GM12872 (cell line): Measurements from ENCODE around the gene SPEM1.

Experiments used
- TF ChIP-seq, protein P1 (sequence below): IDR thresholded peaks from 3 replicates; pipeline ENCODE4 v1.5.1; 2011; ENCODE audit warnings: low read depth, mild to moderate bottlenecking, low read length, moderate library complexity; ENCODE audit not compliant: insufficient read depth

SPEM1 gene

DNA sequence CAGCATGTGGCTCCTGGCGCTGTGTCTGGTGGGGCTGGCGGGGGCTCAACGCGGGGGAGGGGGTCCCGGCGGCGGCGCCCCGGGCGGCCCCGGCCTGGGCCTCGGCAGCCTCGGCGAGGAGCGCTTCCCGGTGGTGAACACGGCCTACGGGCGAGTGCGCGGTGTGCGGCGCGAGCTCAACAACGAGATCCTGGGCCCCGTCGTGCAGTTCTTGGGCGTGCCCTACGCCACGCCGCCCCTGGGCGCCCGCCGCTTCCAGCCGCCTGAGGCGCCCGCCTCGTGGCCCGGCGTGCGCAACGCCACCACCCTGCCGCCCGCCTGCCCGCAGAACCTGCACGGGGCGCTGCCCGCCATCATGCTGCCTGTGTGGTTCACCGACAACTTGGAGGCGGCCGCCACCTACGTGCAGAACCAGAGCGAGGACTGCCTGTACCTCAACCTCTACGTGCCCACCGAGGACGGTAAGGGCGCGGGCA, 11.8 kb upstream of the SPEM1 start:
- TF ChIP-seq, protein P1, sequence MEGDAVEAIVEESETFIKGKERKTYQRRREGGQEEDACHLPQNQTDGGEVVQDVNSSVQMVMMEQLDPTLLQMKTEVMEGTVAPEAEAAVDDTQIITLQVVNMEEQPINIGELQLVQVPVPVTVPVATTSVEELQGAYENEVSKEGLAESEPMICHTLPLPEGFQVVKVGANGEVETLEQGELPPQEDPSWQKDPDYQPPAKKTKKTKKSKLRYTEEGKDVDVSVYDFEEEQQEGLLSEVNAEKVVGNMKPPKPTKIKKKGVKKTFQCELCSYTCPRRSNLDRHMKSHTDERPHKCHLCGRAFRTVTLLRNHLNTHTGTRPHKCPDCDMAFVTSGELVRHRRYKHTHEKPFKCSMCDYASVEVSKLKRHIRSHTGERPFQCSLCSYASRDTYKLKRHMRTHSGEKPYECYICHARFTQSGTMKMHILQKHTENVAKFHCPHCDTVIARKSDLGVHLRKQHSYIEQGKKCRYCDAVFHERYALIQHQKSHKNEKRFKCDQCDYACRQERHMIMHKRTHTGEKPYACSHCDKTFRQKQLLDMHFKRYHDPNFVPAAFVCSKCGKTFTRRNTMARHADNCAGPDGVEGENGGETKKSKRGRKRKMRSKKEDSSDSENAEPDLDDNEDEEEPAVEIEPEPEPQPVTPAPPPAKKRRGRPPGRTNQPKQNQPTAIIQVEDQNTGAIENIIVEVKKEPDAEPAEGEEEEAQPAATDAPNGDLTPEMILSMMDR: no peak

- TF ChIP-seq, protein P1: no peak
These were observed 11.3 kb upstream of the SPEM1 start for GRCh38 chr17:7408863-7409262.

- TF ChIP-seq, protein P1: no peak
These were observed 10.4 kb upstream of the SPEM1 start for GRCh38 chr17:7409716-7410115.

- TF ChIP-seq, protein P1: no peak
These were observed 9.3 kb upstream of the SPEM1 start for GRCh38 chr17:7410634-7411426.

DNA sequence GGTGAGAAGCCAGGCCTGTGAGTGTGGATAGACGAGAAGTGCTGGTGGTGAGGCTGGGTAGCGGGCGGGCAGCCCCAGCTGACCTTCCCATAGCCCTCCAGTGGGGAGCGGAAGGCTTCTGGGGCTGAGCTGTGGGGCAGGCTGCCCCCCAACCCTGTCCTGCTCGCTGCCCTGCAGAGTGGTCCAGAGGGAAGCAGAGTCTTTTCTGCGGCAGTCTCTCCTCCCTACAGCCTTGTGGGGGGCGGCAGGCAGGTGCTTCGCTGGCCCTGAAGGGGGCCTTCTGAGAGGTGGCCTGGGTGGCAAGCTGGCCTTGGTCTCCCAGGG, 8.7 kb upstream of the SPEM1 start:
- TF ChIP-seq, protein P1: no peak

GRCh38 chr17:7413346-7413985, 6.7 kb upstream of the SPEM1 start:
- TF ChIP-seq, protein P1: no peak

- TF ChIP-seq, protein P1: no peak
These were observed 5.3 kb upstream of the SPEM1 start for GRCh38 chr17:7414837-7415236.
